ENCODE results near the gene PRKCB.

- TF ChIP-seq CTCF (conservative IDR thresholded peaks at IDR 0.05; ENCODE audit: low read depth, low read length) (no peak), EZH2phosphoT487 (IDR thresholded peaks at IDR 0.05; ENCODE audit: borderline replicate concordance, low read length) (no peak), EZH2 (IDR thresholded peaks at IDR 0.05; ENCODE audit: low read length, unreplicated experiment) (no peak)
Measured at GRCh38 chr16:23924128-23924527, 88.3 kb downstream of the PRKCB start.

Data from PC-3 (cell line).